Fibroblast of lung (primary cell): Measurements from ENCODE around the gene C1QTNF8. TPM values are rescaled to one million over a fixed set of nuclear protein-coding genes. Genes with fewer than 3 reads are reported as not detected.

ENCODE experiments used
- DNase-seq, 2 donors: peaks; one replicate each; pipeline versions ENCODE4 v3.0.0 to v3.0.0-alpha.2; 2010; ENCODE audit warnings: low read depth in 2 of 2
- H2AFZ ChIP-seq: 2 replicates; pipeline ENCODE4 v1.5.1; 2012; ENCODE audit warnings: low read length, control low read depth, inconsistent platforms
- H3K27ac ChIP-seq: 2 replicates; pipeline ENCODE4 v1.5.1; 2011; ENCODE audit warnings: low read length, control low read depth; ENCODE audit not compliant: insufficient read depth
- H3K27me3 ChIP-seq: 2 replicates; pipeline ENCODE4 v1.5.1; 2011; ENCODE audit warnings: mild to moderate bottlenecking, low read length; ENCODE audit not compliant: control insufficient read depth, insufficient read depth
- H3K36me3 ChIP-seq: 2 replicates; pipeline ENCODE4 v1.5.1; 2011; ENCODE audit warnings: low read length; ENCODE audit not compliant: control insufficient read depth, insufficient read depth
- H3K4me1 ChIP-seq: 2 replicates; pipeline ENCODE4 v1.5.1; 2011; ENCODE audit warnings: low read length; ENCODE audit not compliant: control insufficient read depth, insufficient read depth; ENCODE audit errors: extremely low read depth
- H3K4me2 ChIP-seq: 2 replicates; pipeline ENCODE4 v1.5.1; 2011; ENCODE audit warnings: low read length, control low read depth; ENCODE audit not compliant: insufficient read depth; ENCODE audit errors: extremely low read depth
- H3K4me3 ChIP-seq, 4 experiments: fragments of 200-600 bp in 1 of 4; sonication (generic) in 1 of 4; replicated peaks in 1 of 4; 2 replicates each; pipeline ENCODE4 v1.5.1; 2011 to 2016; ENCODE audit warnings: low read length in 4 of 4, low read depth in 3 of 4, mild to moderate bottlenecking in 3 of 4, control low read depth in 2 of 4, inconsistent platforms in 1 of 4, mixed read lengths in 1 of 4; ENCODE audit not compliant: insufficient read depth in 1 of 4; ENCODE audit errors: control extremely low read depth in 1 of 4
- H3K79me2 ChIP-seq: 2 replicates; pipeline ENCODE4 v1.5.1; 2012; ENCODE audit warnings: mild to moderate bottlenecking, low read length, inconsistent platforms; ENCODE audit not compliant: control insufficient read depth, insufficient read depth
- H3K9ac ChIP-seq: 2 replicates; pipeline ENCODE4 v1.5.1; 2011; ENCODE audit warnings: mild to moderate bottlenecking, low read length, control low read depth; ENCODE audit not compliant: insufficient read depth
- H3K9me3 ChIP-seq: 2 replicates; pipeline ENCODE4 v1.5.1; 2012; ENCODE audit warnings: low read depth, low read length; ENCODE audit not compliant: control insufficient read depth, insufficient read depth
- H4K20me1 ChIP-seq: 2 replicates; pipeline ENCODE4 v1.5.1; 2011; ENCODE audit warnings: low read length; ENCODE audit not compliant: control insufficient read depth, insufficient read depth; ENCODE audit errors: extremely low read depth
- CTCF ChIP-seq, 2 donors: IDR thresholded peaks in 1 of 2; conservative IDR thresholded peaks in 1 of 2; 1 replicate in 1 of 2; 2 replicates in 1 of 2; pipeline ENCODE4 v1.5.1; 2011 to 2012; ENCODE audit warnings: low read length in 2 of 2, control low read depth in 1 of 2, inconsistent platforms in 1 of 2, low read depth in 1 of 2, mild to moderate bottlenecking in 1 of 2
- EZH2 ChIP-seq: IDR thresholded peaks from 2 replicates; pipeline ENCODE4 v1.5.1; 2012; ENCODE audit warnings: low read length, control low read depth, mild to moderate bottlenecking; ENCODE audit errors: missing control alignments
- polyA plus RNA-seq, 2 donors: library from polyadenylated mRNA; depleted of rRNA in 1 of 2; stranded (reverse) in 1 of 2; unstranded in 1 of 2; fragments of >200 nt; gene quantifications; 2 replicates each; pipeline ENCODE4 v1.2.1, GENCODE V29; 2011 to 2012; ENCODE audit warnings: missing spikeins in 1 of 2
- total RNA-seq: library from RNA; depleted of rRNA; stranded (reverse); fragments of >200 nt; gene quantifications from 2 replicates; pipeline ENCODE4 v1.2.1, GENCODE V29; 2014

The C1QTNF8 gene
- total and polyA plus RNA-seq, 2 donors (not counting 1 experiment from before 2014, with no cell fraction given) = not detected

- Histone ChIP-seq H3K79me2 (no peaks in the 10 kb centered on the region), H3K4me3 (no peak overlapping the region), H4K20me1 (no peaks in the 10 kb centered on the region), H3K4me2 (no peak overlapping the region), H3K36me3 (no peaks in the 10 kb centered on the region), H3K27me3 (peaks cover 5% of the 10 kb centered on the region), H3K9ac (no peak overlapping the region), H3K9me3 (no peaks in the 10 kb centered on the region), H3K4me1 (no peaks in the 10 kb centered on the region), H3K27ac (no peak overlapping the region), H2AFZ (no peak overlapping the region)
- DNase-seq = no peak
- TF ChIP-seq EZH2 = no peak
- no peak for TF ChIP-seq CTCF (conservative IDR thresholded peaks at IDR 0.05 in 1 of 2, IDR thresholded peaks at IDR 0.05 in 1 of 2; ENCODE audit: low read depth in 1 of 2, low read length in 2 of 2)
Observed at GRCh38 chr16:1042049-1042744, 53.8 kb downstream of the C1QTNF8 start.

- Histone ChIP-seq H3K4me2 (no peak overlapping the region), H4K20me1 (no peaks in the 10 kb centered on the region), H3K4me1 (no peaks in the 10 kb centered on the region), H3K36me3 (no peaks in the 10 kb centered on the region), H3K27ac (no peak overlapping the region), H3K27me3 (peaks cover 5% of the 10 kb centered on the region), H3K9me3 (no peaks in the 10 kb centered on the region), H3K79me2 (no peaks in the 10 kb centered on the region), H3K9ac (no peak overlapping the region), H2AFZ (no peak overlapping the region), H3K4me3 (no peak overlapping the region)
- no peak for DNase-seq
- no peak for TF ChIP-seq CTCF (conservative IDR thresholded peaks at IDR 0.05 in 1 of 2, IDR thresholded peaks at IDR 0.05 in 1 of 2; ENCODE audit: low read depth in 1 of 2, low read length in 2 of 2)
- TF ChIP-seq EZH2 = no peak
Observed at GRCh38 chr16:1040346-1040745, 55.7 kb downstream of the C1QTNF8 start.

- TF ChIP-seq EZH2 (no peak), CTCF (conservative IDR thresholded peaks at IDR 0.05 in 1 of 2, IDR thresholded peaks at IDR 0.05 in 1 of 2; ENCODE audit: low read depth in 1 of 2, low read length in 2 of 2) (no peak)
- no peak overlapping the region for H3K27ac ChIP-seq
- no peak for DNase-seq
- H3K9ac ChIP-seq = no peak overlapping the region
- no peaks in the 10 kb centered on the region for H4K20me1 ChIP-seq
- H3K9me3 ChIP-seq = no peaks in the 10 kb centered on the region
- H3K27me3 ChIP-seq = peaks cover 5% of the 10 kb centered on the region
- H2AFZ ChIP-seq = no peak overlapping the region
- no peak overlapping the region for H3K4me3 ChIP-seq
- no peak overlapping the region for H3K4me2 ChIP-seq
- no peaks in the 10 kb centered on the region for H3K79me2 ChIP-seq
- no peaks in the 10 kb centered on the region for H3K4me1 ChIP-seq
- H3K36me3 ChIP-seq = no peaks in the 10 kb centered on the region
Observed at GRCh38 chr16:1039762-1040161, 56.3 kb downstream of the C1QTNF8 start.
